Activated CD8-positive, alpha-beta T cell treated with anti-CD3 and anti-CD28 coated beads, Interleukin-2, amount 10 ng/mL, durations not matched to agents 7 days and 5 days (primary cell): ENCODE measurements around the gene CREB3L2. TPM values are rescaled to one million over a fixed set of nuclear protein-coding genes. Genes with fewer than 3 reads are reported as not detected.
"Not testable (repeated sequence)": the region's sequence is repeated elsewhere in the genome, so short reads cannot be mapped to it uniquely, and the experiment has no call there.

Experiments
- ATAC-seq: fragments of 150-1000 bp; cut with Tn5 transposase; one replicate; pipeline ENCODE4 v1.10.0; 2021; ENCODE audit warnings: moderate library complexity
- CTCF ChIA-PET: fragments of 350-600 bp; sonication (Branson Sonifier 250); formaldehyde crosslinking; loops from one replicate; lab custom pipeline; 2021; ENCODE audit warnings: antibody characterized with exemption; lab: Charles Lee
- POLR2A ChIA-PET: fragments of 350-600 bp; sonication (Branson Sonifier 250); formaldehyde crosslinking; loops from one replicate; lab custom pipeline; 2021; ENCODE audit warnings: antibody characterized with exemption; lab: Charles Lee
- DNase-seq: peaks from one replicate; pipeline ENCODE4 v3.0.0-alpha.2; 2020
- H3K27ac Mint-ChIP-seq: one replicate; pipeline ENCODE4 v1.8.0; 2021; ENCODE audit warnings: mild to moderate bottlenecking, mixed read lengths
- H3K27me3 Mint-ChIP-seq: one replicate; pipeline ENCODE4 v1.8.0; 2021; ENCODE audit warnings: low read depth, mixed read lengths
- H3K36me3 Mint-ChIP-seq: one replicate; pipeline ENCODE4 v1.8.0; 2021; ENCODE audit warnings: low read depth, mixed read lengths
- H3K4me1 Mint-ChIP-seq: one replicate; pipeline ENCODE4 v1.8.0; 2021; ENCODE audit warnings: low read depth, mixed read lengths
- H3K4me3 Mint-ChIP-seq: one replicate; pipeline ENCODE4 v1.8.0; 2021; ENCODE audit warnings: mild to moderate bottlenecking, mixed read lengths
- H3K9me3 Mint-ChIP-seq: one replicate; pipeline ENCODE4 v1.8.0; 2022; ENCODE audit warnings: mixed read lengths; ENCODE audit not compliant: insufficient read depth
- total RNA-seq, 2 experiments: library from RNA; stranded (reverse); gene quantifications; one replicate each; pipeline ENCODE4 v1.2.3, GENCODE V29; 2021

The CREB3L2 gene
- total RNA-seq: 10 to 100 TPM; 24.7 to 25.9 TPM

GRCh38 chr7:138001529-138002095 lies at the start of gene CREB3L2:
CREB3L2 (minus strand) TSS chr7:138002086; CDS start chr7:138001705, 381 bp downstream.
- DNase-seq: peak; percentile 76
- ChIA-PET CTCF (interaction anchor here (0.6 to 11.5 kb wide), 24 partner anchors 9 to 737 kb away, joined by 3 to 348 read pairs (median 7); no protein-coding TSS in a partner anchor), POLR2A (interaction anchor here (1.1 to 4.5 kb wide), 2 partner anchors 9 to 67 kb away, joined by 4 to 16 read pairs; no protein-coding TSS in a partner anchor)

GRCh38 chr7:138049505-138050116 lies 47.7 kb upstream of the CREB3L2 start:
- H3K4me1 Mint-ChIP-seq: no peaks in the 10 kb centered on the region
- POLR2A ChIA-PET: no interaction called here

More at GRCh38 chr7:138001529-138002095, at the start of gene CREB3L2:
- Mint-ChIP-seq H3K4me3 (peak within 1 kb of the TSS; percentile 96), H3K4me1 (peaks cover 40% of the 10 kb centered on the region), H3K27me3 (no peaks in the 10 kb centered on the region), H3K9me3 (no peaks in the 10 kb centered on the region), H3K27ac (peak within 1 kb of the TSS; percentile 94), H3K36me3 (peaks cover 12% of the 10 kb centered on the region)
- peak; percentile 66 for ATAC-seq

GRCh38 chr7:138047907-138048306 lies 46.0 kb upstream of the CREB3L2 start:
- ChIA-PET POLR2A (no interaction called here), CTCF (no interaction called here)
- Mint-ChIP-seq H3K36me3 (no peaks in the 10 kb centered on the region), H3K27ac (no peak overlapping the region), H3K4me3 (no peak overlapping the region), H3K27me3 (peaks cover 10% of the 10 kb centered on the region), H3K4me1 (no peaks in the 10 kb centered on the region), H3K9me3 (no peaks in the 10 kb centered on the region)
- ATAC-seq (no peak), DNase-seq (no peak)

More at GRCh38 chr7:138049505-138050116, 47.7 kb upstream of the CREB3L2 start:
- Mint-ChIP-seq H3K27me3 (peaks cover 8% of the 10 kb centered on the region), H3K9me3 (no peaks in the 10 kb centered on the region), H3K36me3 (no peaks in the 10 kb centered on the region), H3K27ac (no peak overlapping the region), H3K4me3 (no peak overlapping the region)
- DNase-seq (no peak), ATAC-seq (no peak)
- CTCF ChIA-PET: no interaction called here

- H3K9me3 Mint-ChIP-seq: no peaks in the 10 kb centered on the region
- H3K4me1 Mint-ChIP-seq: no peaks in the 10 kb centered on the region
- peaks cover 13% of the 10 kb centered on the region for H3K27me3 Mint-ChIP-seq
- ChIA-PET POLR2A (no interaction called here), CTCF (no interaction called here)
- H3K4me3 Mint-ChIP-seq: no peak overlapping the region
- no peak for ATAC-seq
- no peak for DNase-seq
- no peaks in the 10 kb centered on the region for H3K36me3 Mint-ChIP-seq
- H3K27ac Mint-ChIP-seq: no peak overlapping the region
Observed at GRCh38 chr7:138044897-138045296, 43.0 kb upstream of the CREB3L2 start.

- DNase-seq, H3K27ac Mint-ChIP-seq, H3K36me3 Mint-ChIP-seq, H3K27me3 Mint-ChIP-seq, POLR2A ChIA-PET, H3K4me1 Mint-ChIP-seq, H3K4me3 Mint-ChIP-seq, CTCF ChIA-PET, ATAC-seq, H3K9me3 Mint-ChIP-seq: not testable (repeated sequence)
Observed at GRCh38 chr7:138040063-138040462, 38.2 kb upstream of the CREB3L2 start.

GRCh38 chr7:138036135-138036534 lies 34.2 kb upstream of the CREB3L2 start:
- H3K27ac Mint-ChIP-seq: no peak overlapping the region
- POLR2A ChIA-PET: no interaction called here
- H3K4me3 Mint-ChIP-seq: no peak overlapping the region
- no peak for ATAC-seq
- no peaks in the 10 kb centered on the region for H3K4me1 Mint-ChIP-seq
- DNase-seq: no peak
- peaks cover 3% of the 10 kb centered on the region for H3K36me3 Mint-ChIP-seq
- CTCF ChIA-PET: no interaction called here
- H3K9me3 Mint-ChIP-seq: peaks cover 14% of the 10 kb centered on the region
- peaks cover 5% of the 10 kb centered on the region for H3K27me3 Mint-ChIP-seq

- POLR2A ChIA-PET: no interaction called here
- Mint-ChIP-seq H3K4me3 (no peak overlapping the region), H3K9me3 (peaks cover 14% of the 10 kb centered on the region), H3K36me3 (peaks cover 3% of the 10 kb centered on the region), H3K27me3 (peaks cover 3% of the 10 kb centered on the region), H3K27ac (no peak overlapping the region), H3K4me1 (no peaks in the 10 kb centered on the region)
- no peak for ATAC-seq
- CTCF ChIA-PET: no interaction called here
- no peak for DNase-seq
Observed at GRCh38 chr7:138033241-138033640, 31.4 kb upstream of the CREB3L2 start.

- peaks cover 14% of the 10 kb centered on the region for H3K9me3 Mint-ChIP-seq
- ChIA-PET POLR2A (no interaction called here), CTCF (interaction anchor here (0.8 kb wide), 1 partner anchor 30 kb away, joined by 4 read pairs; the partner anchor contains the start of gene CREB3L2)
- no peak for DNase-seq
- ATAC-seq: no peak
- no peak overlapping the region for H3K27ac Mint-ChIP-seq
- H3K4me3 Mint-ChIP-seq: no peak overlapping the region
- peaks cover 3% of the 10 kb centered on the region for H3K36me3 Mint-ChIP-seq
- H3K4me1 Mint-ChIP-seq: no peaks in the 10 kb centered on the region
- peaks cover 3% of the 10 kb centered on the region for H3K27me3 Mint-ChIP-seq
Observed at GRCh38 chr7:138032770-138033169, 30.9 kb upstream of the CREB3L2 start.

- Mint-ChIP-seq H3K4me1 (no peaks in the 10 kb centered on the region), H3K27me3 (peaks cover 3% of the 10 kb centered on the region), H3K27ac (no peak overlapping the region), H3K36me3 (peaks cover 3% of the 10 kb centered on the region), H3K4me3 (no peak overlapping the region), H3K9me3 (peaks cover 11% of the 10 kb centered on the region)
- no peak for DNase-seq
- CTCF ChIA-PET: interaction anchor here (0.8 kb wide), 1 partner anchor 30 kb away, joined by 4 read pairs; the partner anchor contains the start of gene CREB3L2
- POLR2A ChIA-PET: interaction anchor here (0.7 kb wide), 1 partner anchor 9 kb away, joined by 3 read pairs; no protein-coding TSS in a partner anchor
- no peak for ATAC-seq
Observed at GRCh38 chr7:138032186-138032585, 30.3 kb upstream of the CREB3L2 start.

GRCh38 chr7:138030679-138031351 lies 28.9 kb upstream of the CREB3L2 start:
- ATAC-seq: no peak
- H3K4me3 Mint-ChIP-seq: no peak overlapping the region

GRCh38 chr7:138029941-138030340 lies 28.1 kb upstream of the CREB3L2 start:
- Mint-ChIP-seq H3K27ac (no peak overlapping the region), H3K36me3 (peaks cover 4% of the 10 kb centered on the region), H3K4me3 (no peak overlapping the region), H3K27me3 (peaks cover 3% of the 10 kb centered on the region), H3K9me3 (peaks cover 11% of the 10 kb centered on the region), H3K4me1 (no peaks in the 10 kb centered on the region)
- CTCF ChIA-PET: interaction anchor here (1.2 kb wide), 1 partner anchor 23 kb away, joined by 4 read pairs; no protein-coding TSS in a partner anchor
- POLR2A ChIA-PET: no interaction called here
- no peak for DNase-seq
- no peak for ATAC-seq

More at GRCh38 chr7:138030679-138031351, 28.9 kb upstream of the CREB3L2 start:
- Mint-ChIP-seq H3K27me3 (peaks cover 3% of the 10 kb centered on the region), H3K36me3 (no peaks in the 10 kb centered on the region), H3K9me3 (peaks cover 6% of the 10 kb centered on the region), H3K27ac (no peak overlapping the region), H3K4me1 (no peaks in the 10 kb centered on the region)
- ChIA-PET CTCF (interaction anchor here (1.0 to 1.2 kb wide), 2 partner anchors 22 to 23 kb away, joined by 4 read pairs; no protein-coding TSS in a partner anchor), POLR2A (no interaction called here)
- DNase-seq: no peak
